Memory B cell (primary cell): ENCODE results near the gene KIRREL3.

Experiments
- ATAC-seq: fragments of 150-1000 bp; cut with Tn5 transposase; 2 replicates; pipeline ENCODE4 v1.10.0; 2021; ENCODE audit warnings: low read depth, mild to moderate bottlenecking, moderate library complexity
- DNase-seq, 2 donors: peaks; one replicate each; pipeline ENCODE4 v3.0.0; 2022; ENCODE audit warnings: low spot score in 2 of 2
- H3K27ac Mint-ChIP-seq: one replicate; pipeline ENCODE4 v1.8.0; 2022; ENCODE audit warnings: mild to moderate bottlenecking, moderate library complexity, mixed read lengths
- H3K27me3 Mint-ChIP-seq: one replicate; pipeline ENCODE4 v1.8.0; 2022; ENCODE audit warnings: mixed read lengths
- H3K36me3 Mint-ChIP-seq: one replicate; pipeline ENCODE4 v1.8.0; 2022; ENCODE audit warnings: mild to moderate bottlenecking, mixed read lengths
- H3K4me1 Mint-ChIP-seq: one replicate; pipeline ENCODE4 v1.8.0; 2022; ENCODE audit warnings: mixed read lengths
- H3K4me3 Mint-ChIP-seq: one replicate; pipeline ENCODE4 v1.8.0; 2022; ENCODE audit warnings: mild to moderate bottlenecking, moderate library complexity, mixed read lengths
- H3K9me3 Mint-ChIP-seq: one replicate; pipeline ENCODE4 v1.8.0; 2022; ENCODE audit warnings: mixed read lengths

The KIRREL3 gene

GRCh38 chr11:126547691-126548090 is 452.9 kb downstream of the KIRREL3 start:
- ATAC-seq: no peak
- Mint-ChIP-seq H3K4me3 (no peak overlapping the region), H3K36me3 (no peaks in the 10 kb centered on the region), H3K4me1 (no peaks in the 10 kb centered on the region), H3K9me3 (no peaks in the 10 kb centered on the region), H3K27me3 (peaks cover 5% of the 10 kb centered on the region), H3K27ac (no peak overlapping the region)
- DNase-seq: no peak

GRCh38 chr11:126547161-126547560 is 453.4 kb downstream of the KIRREL3 start:
- ATAC-seq (no peak), DNase-seq (no peak)
- H3K9me3 Mint-ChIP-seq: no peaks in the 10 kb centered on the region
- no peaks in the 10 kb centered on the region for H3K36me3 Mint-ChIP-seq
- H3K4me1 Mint-ChIP-seq: no peaks in the 10 kb centered on the region
- H3K27ac Mint-ChIP-seq: no peak overlapping the region
- peaks cover 5% of the 10 kb centered on the region for H3K27me3 Mint-ChIP-seq
- H3K4me3 Mint-ChIP-seq: no peak overlapping the region

GRCh38 chr11:126546694-126547093 is 453.9 kb downstream of the KIRREL3 start:
- no peak overlapping the region for H3K4me3 Mint-ChIP-seq
- no peaks in the 10 kb centered on the region for H3K9me3 Mint-ChIP-seq
- peaks cover 5% of the 10 kb centered on the region for H3K27me3 Mint-ChIP-seq
- no peaks in the 10 kb centered on the region for H3K36me3 Mint-ChIP-seq
- H3K4me1 Mint-ChIP-seq: no peaks in the 10 kb centered on the region
- no peak for DNase-seq
- H3K27ac Mint-ChIP-seq: no peak overlapping the region
- ATAC-seq: no peak

- H3K27me3 Mint-ChIP-seq: peaks cover 5% of the 10 kb centered on the region
- no peak overlapping the region for H3K27ac Mint-ChIP-seq
- H3K4me3 Mint-ChIP-seq: no peak overlapping the region
- H3K9me3 Mint-ChIP-seq: no peaks in the 10 kb centered on the region
- no peaks in the 10 kb centered on the region for H3K4me1 Mint-ChIP-seq
- ATAC-seq (no peak), DNase-seq (no peak)
- no peaks in the 10 kb centered on the region for H3K36me3 Mint-ChIP-seq
Measured at GRCh38 chr11:126546191-126546590, 454.4 kb downstream of the KIRREL3 start.

GRCh38 chr11:126545057-126545555 is 455.5 kb downstream of the KIRREL3 start:
- H3K27ac Mint-ChIP-seq: no peak overlapping the region
- H3K36me3 Mint-ChIP-seq: no peaks in the 10 kb centered on the region
- H3K4me1 Mint-ChIP-seq: no peaks in the 10 kb centered on the region
- H3K9me3 Mint-ChIP-seq: no peaks in the 10 kb centered on the region
- H3K4me3 Mint-ChIP-seq: no peak overlapping the region
- DNase-seq (no peak), ATAC-seq (no peak)
- peaks cover 5% of the 10 kb centered on the region for H3K27me3 Mint-ChIP-seq

- Mint-ChIP-seq H3K4me1 (no peaks in the 10 kb centered on the region), H3K36me3 (no peaks in the 10 kb centered on the region), H3K27me3 (peaks cover 5% of the 10 kb centered on the region), H3K27ac (no peak overlapping the region), H3K4me3 (no peak overlapping the region), H3K9me3 (no peaks in the 10 kb centered on the region)
- ATAC-seq: no peak
- DNase-seq: no peak
Measured at GRCh38 chr11:126544108-126545056, 456.2 kb downstream of the KIRREL3 start.

GRCh38 chr11:126543691-126544090 is 456.9 kb downstream of the KIRREL3 start:
- no peaks in the 10 kb centered on the region for H3K36me3 Mint-ChIP-seq
- ATAC-seq: no peak
- no peak overlapping the region for H3K4me3 Mint-ChIP-seq
- H3K9me3 Mint-ChIP-seq: no peaks in the 10 kb centered on the region
- no peak for DNase-seq
- H3K27me3 Mint-ChIP-seq: peaks cover 7% of the 10 kb centered on the region
- H3K27ac Mint-ChIP-seq: no peak overlapping the region
- H3K4me1 Mint-ChIP-seq: no peaks in the 10 kb centered on the region

- no peak overlapping the region for H3K27ac Mint-ChIP-seq
- H3K36me3 Mint-ChIP-seq: no peaks in the 10 kb centered on the region
- H3K9me3 Mint-ChIP-seq: no peaks in the 10 kb centered on the region
- peaks cover 7% of the 10 kb centered on the region for H3K27me3 Mint-ChIP-seq
- no peaks in the 10 kb centered on the region for H3K4me1 Mint-ChIP-seq
- no peak overlapping the region for H3K4me3 Mint-ChIP-seq
- ATAC-seq (no peak), DNase-seq (no peak)
Measured at GRCh38 chr11:126542334-126543015, 458.1 kb downstream of the KIRREL3 start.

GRCh38 chr11:126538071-126538470 is 462.5 kb downstream of the KIRREL3 start:
- Mint-ChIP-seq H3K27me3 (peaks cover 5% of the 10 kb centered on the region), H3K9me3 (no peaks in the 10 kb centered on the region), H3K36me3 (no peaks in the 10 kb centered on the region), H3K4me3 (no peak overlapping the region), H3K27ac (no peak overlapping the region), H3K4me1 (no peaks in the 10 kb centered on the region)
- no peak for ATAC-seq
- no peak for DNase-seq

- no peaks in the 10 kb centered on the region for H3K4me1 Mint-ChIP-seq
- no peak for ATAC-seq
- H3K36me3 Mint-ChIP-seq: no peaks in the 10 kb centered on the region
- peaks cover 5% of the 10 kb centered on the region for H3K27me3 Mint-ChIP-seq
- H3K9me3 Mint-ChIP-seq: no peaks in the 10 kb centered on the region
- H3K4me3 Mint-ChIP-seq: no peak overlapping the region
- DNase-seq: no peak
- H3K27ac Mint-ChIP-seq: no peak overlapping the region
Measured at GRCh38 chr11:126537492-126537891, 463.1 kb downstream of the KIRREL3 start.

- peaks cover 6% of the 10 kb centered on the region for H3K27me3 Mint-ChIP-seq
- DNase-seq: no peak
- H3K4me1 Mint-ChIP-seq: no peaks in the 10 kb centered on the region
- no peak overlapping the region for H3K27ac Mint-ChIP-seq
- H3K36me3 Mint-ChIP-seq: no peaks in the 10 kb centered on the region
- ATAC-seq: no peak
- H3K9me3 Mint-ChIP-seq: no peaks in the 10 kb centered on the region
- H3K4me3 Mint-ChIP-seq: no peak overlapping the region
Measured at GRCh38 chr11:126534141-126534805, 466.3 kb downstream of the KIRREL3 start.

- Mint-ChIP-seq H3K36me3 (no peaks in the 10 kb centered on the region), H3K27ac (no peak overlapping the region), H3K27me3 (peaks cover 6% of the 10 kb centered on the region), H3K4me3 (no peak overlapping the region), H3K9me3 (no peaks in the 10 kb centered on the region), H3K4me1 (no peaks in the 10 kb centered on the region)
- DNase-seq (no peak), ATAC-seq (no peak)
Measured at GRCh38 chr11:126533560-126533959, 467.0 kb downstream of the KIRREL3 start.

- Mint-ChIP-seq H3K27me3 (peaks cover 4% of the 10 kb centered on the region), H3K4me3 (no peak overlapping the region), H3K4me1 (no peaks in the 10 kb centered on the region), H3K9me3 (no peaks in the 10 kb centered on the region), H3K36me3 (no peaks in the 10 kb centered on the region), H3K27ac (no peak overlapping the region)
- DNase-seq: no peak
- no peak for ATAC-seq
Measured at GRCh38 chr11:126530416-126530815, 470.2 kb downstream of the KIRREL3 start.

- ATAC-seq (no peak), DNase-seq (no peak)
- Mint-ChIP-seq H3K4me3 (no peak overlapping the region), H3K36me3 (no peaks in the 10 kb centered on the region), H3K27me3 (peaks cover 4% of the 10 kb centered on the region), H3K9me3 (no peaks in the 10 kb centered on the region), H3K4me1 (no peaks in the 10 kb centered on the region), H3K27ac (no peak overlapping the region)
Measured at GRCh38 chr11:126529037-126529436, 471.5 kb downstream of the KIRREL3 start.
